HCT116 (cell line): ENCODE results near the gene TTLL10. TPM values are rescaled to one million over a fixed set of nuclear protein-coding genes. Genes with fewer than 3 reads are reported as not detected.

Experiments
- ATAC-seq: fragments of 200-7000 bp; cut with Tn5 transposase; 2 replicates; pipeline ENCODE4 v1.9.1; 2020; ENCODE audit warnings: mild to moderate bottlenecking, moderate library complexity
- BruUV-seq: library from RNA; stranded (reverse); fragments of 400-500 nt; replicated peaks from 2 replicates; lab custom pipeline; 2021; lab: Mats Ljungman, UMichigan
- CTCF ChIA-PET: fragments of 300-600 bp; sonication (Branson Sonifier 250); formaldehyde crosslinking; loops from one replicate; lab custom pipeline; 2021; ENCODE audit warnings: antibody characterized with exemption; lab: Charles Lee
- POLR2A ChIA-PET: fragments of 300-600, 350-600 bp; sonication (Branson Sonifier 250); formaldehyde crosslinking; loops from one replicate; lab custom pipeline; 2021; ENCODE audit warnings: antibody characterized with exemption; lab: Charles Lee
- RAD21 ChIA-PET, 2 experiments: fragments of 300-600 bp; sonication (Branson Sonifier 250); formaldehyde crosslinking; loops; one replicate each; lab custom pipeline; 2023; ENCODE audit warnings: low total read pairs in 2 of 2; ENCODE audit not compliant: uncharacterized antibody in 2 of 2, unreplicated experiment in 2 of 2, low non-redundant PET in 1 of 2; lab: Charles Lee
- DNase-seq: peaks from one replicate; pipeline ENCODE4 v3.0.0-alpha.2; 2010; ENCODE audit warnings: low read depth, low spot score
- H2AFZ ChIP-seq: fragments of 200-600 bp; shearing (Covaris generic), sonication (generic); 2 replicates; pipeline ENCODE4 v1.6.1; 2017; ENCODE audit warnings: low read depth, mixed run types, mixed read lengths, antibody characterized with exemption, low read length; ENCODE audit not compliant: poor library complexity, severe bottlenecking
- H3K27ac ChIP-seq: 2 replicates; pipeline ENCODE4 v1.5.1; 2012; ENCODE audit warnings: low read depth, low read length
- H3K27me3 ChIP-seq: fragments of 200-600 bp; sonication (generic); 2 replicates; pipeline ENCODE4 v1.6.1; 2016; ENCODE audit warnings: mixed run types, low read length, mixed read lengths; ENCODE audit not compliant: insufficient read depth
- H3K36me3 ChIP-seq, 2 experiments: fragments of 200-500 bp in 1 of 2; fragments of 200-600 bp in 1 of 2; sonication (Bioruptor generic) in 1 of 2; sonication (generic) in 1 of 2; 2 replicates each; pipeline versions ENCODE4 v1.5.1 to v1.6.1; 2014 to 2016; ENCODE audit warnings: low read length in 2 of 2, inconsistent platforms in 1 of 2, mixed read lengths in 1 of 2, mixed run types in 1 of 2; ENCODE audit not compliant: insufficient read depth in 2 of 2, control insufficient read depth in 1 of 2
- H3K4me1 ChIP-seq, 2 experiments: fragments of 200-600 bp in 1 of 2; sonication (generic) in 1 of 2; 2 replicates each; pipeline versions ENCODE4 v1.5.1 to v1.6.1; 2012 to 2017; ENCODE audit warnings: low read length in 2 of 2, inconsistent platforms in 1 of 2, mild to moderate bottlenecking in 1 of 2, mixed read lengths in 1 of 2, mixed run types in 1 of 2, moderate library complexity in 1 of 2; ENCODE audit not compliant: insufficient read depth in 2 of 2, control insufficient read depth in 1 of 2
- H3K4me2 ChIP-seq: fragments of 200-600 bp; sonication (generic); 2 replicates; pipeline ENCODE4 v1.6.1; 2017; ENCODE audit warnings: mixed run types, low read length, mixed read lengths
- H3K4me3 ChIP-seq, 2 experiments: fragments of 200-600 bp in 1 of 2; sonication (generic) in 1 of 2; replicated peaks in 1 of 2; 2 replicates each; pipeline ENCODE4 v1.5.1; 2011 to 2016; ENCODE audit warnings: low read length in 2 of 2, control low read depth in 1 of 2, low read depth in 1 of 2, mild to moderate bottlenecking in 1 of 2, mixed read lengths in 1 of 2, mixed run types in 1 of 2
- H3K79me2 ChIP-seq: fragments of 200-600 bp; sonication (generic); 2 replicates; pipeline ENCODE4 v1.6.1; 2017; ENCODE audit warnings: mild to moderate bottlenecking, mixed run types, low read length, moderate library complexity, mixed read lengths; ENCODE audit not compliant: insufficient read depth
- H3K9ac ChIP-seq: fragments of 200-600 bp; sonication (generic); 2 replicates; pipeline ENCODE4 v1.6.1; 2016; ENCODE audit warnings: low read length, mixed read lengths
- H3K9me2 ChIP-seq: fragments of 200-600 bp; sonication (generic), shearing (Covaris generic); 2 replicates; pipeline ENCODE4 v1.6.1; 2017; ENCODE audit warnings: mixed run types, mild to moderate bottlenecking, moderate library complexity; ENCODE audit not compliant: insufficient read depth
- H3K9me3 ChIP-seq, 2 experiments: fragments of 200-500 bp in 1 of 2; fragments of 200-600 bp in 1 of 2; sonication (Bioruptor generic) in 1 of 2; sonication (generic) in 1 of 2; 2 replicates each; pipeline ENCODE4 v1.6.1; 2014 to 2017; ENCODE audit warnings: low read length in 2 of 2, mixed read lengths in 2 of 2, inconsistent platforms in 1 of 2, low read depth in 1 of 2, mild to moderate bottlenecking in 1 of 2, mixed run types in 1 of 2, moderate library complexity in 1 of 2; ENCODE audit not compliant: control insufficient read depth in 1 of 2, insufficient read depth in 1 of 2
- H4K20me1 ChIP-seq: fragments of 200-600 bp; sonication (generic), shearing (Covaris generic); 2 replicates; pipeline ENCODE4 v1.6.1; 2017; ENCODE audit warnings: mixed run types, mild to moderate bottlenecking, moderate library complexity; ENCODE audit not compliant: insufficient read depth
- CTCF ChIP-seq, 3 experiments: fragments of 200-600 bp in 1 of 3; sonication (generic) in 1 of 3; IDR thresholded peaks in 2 of 3; conservative IDR thresholded peaks in 1 of 3; 2 replicates each; pipeline ENCODE4 v1.5.1; 2012 to 2017; ENCODE audit warnings: low read depth in 2 of 3, low read length in 2 of 3, antibody characterized with exemption in 1 of 3, borderline replicate concordance in 1 of 3, control low read depth in 1 of 3, mild to moderate bottlenecking in 1 of 3, mixed read lengths in 1 of 3, mixed run types in 1 of 3, moderate library complexity in 1 of 3; ENCODE audit not compliant: insufficient read depth in 1 of 3
- EZH2 ChIP-seq: fragments of 200-600 bp; sonication (generic); IDR thresholded peaks from 2 replicates; pipeline ENCODE4 v1.6.1; 2017; ENCODE audit warnings: antibody characterized with exemption, mixed run types
- FOSL1 ChIP-seq: IDR thresholded peaks from 2 replicates; pipeline ENCODE4 v1.6.1; 2012; ENCODE audit warnings: low read depth
- ZFX ChIP-seq: fragments of 450-650 bp; IDR thresholded peaks from 2 replicates; pipeline ENCODE4 v1.6.1; 2017
- intact Hi-C: fragments of 100-400 bp; cut with micrococcal nuclease; formaldehyde crosslinking; loops from 2 replicates; pipeline ENCODE4 v1.10.0; 2022
- total RNA-seq: library from RNA; stranded (reverse); gene quantifications from one replicate; pipeline ENCODE4 v1.2.1, GENCODE V29; 2021; ENCODE audit not compliant: unreplicated experiment
- TF ChIP-seq, protein P1 (sequence below): IDR thresholded peaks from 2 replicates; pipeline ENCODE4 v1.6.1; 2012; ENCODE audit warnings: low read depth

TTLL10 gene
- total RNA-seq, 1 experiment from 2014 or later = 0.10 TPM

- H4K20me1 ChIP-seq = no peaks in the 10 kb centered on the region
- POLR2A ChIA-PET = no interaction called here
- TF ChIP-seq CTCF (IDR thresholded peaks at IDR 0.05 in 2 of 3, conservative IDR thresholded peaks at IDR 0.05 in 1 of 3; ENCODE audit: borderline replicate concordance in 1 of 3, insufficient read depth in 1 of 3, low read depth in 2 of 3, low read length in 2 of 3) = no peak
- TF ChIP-seq ZFX = no peak
- TF ChIP-seq, protein P1, sequence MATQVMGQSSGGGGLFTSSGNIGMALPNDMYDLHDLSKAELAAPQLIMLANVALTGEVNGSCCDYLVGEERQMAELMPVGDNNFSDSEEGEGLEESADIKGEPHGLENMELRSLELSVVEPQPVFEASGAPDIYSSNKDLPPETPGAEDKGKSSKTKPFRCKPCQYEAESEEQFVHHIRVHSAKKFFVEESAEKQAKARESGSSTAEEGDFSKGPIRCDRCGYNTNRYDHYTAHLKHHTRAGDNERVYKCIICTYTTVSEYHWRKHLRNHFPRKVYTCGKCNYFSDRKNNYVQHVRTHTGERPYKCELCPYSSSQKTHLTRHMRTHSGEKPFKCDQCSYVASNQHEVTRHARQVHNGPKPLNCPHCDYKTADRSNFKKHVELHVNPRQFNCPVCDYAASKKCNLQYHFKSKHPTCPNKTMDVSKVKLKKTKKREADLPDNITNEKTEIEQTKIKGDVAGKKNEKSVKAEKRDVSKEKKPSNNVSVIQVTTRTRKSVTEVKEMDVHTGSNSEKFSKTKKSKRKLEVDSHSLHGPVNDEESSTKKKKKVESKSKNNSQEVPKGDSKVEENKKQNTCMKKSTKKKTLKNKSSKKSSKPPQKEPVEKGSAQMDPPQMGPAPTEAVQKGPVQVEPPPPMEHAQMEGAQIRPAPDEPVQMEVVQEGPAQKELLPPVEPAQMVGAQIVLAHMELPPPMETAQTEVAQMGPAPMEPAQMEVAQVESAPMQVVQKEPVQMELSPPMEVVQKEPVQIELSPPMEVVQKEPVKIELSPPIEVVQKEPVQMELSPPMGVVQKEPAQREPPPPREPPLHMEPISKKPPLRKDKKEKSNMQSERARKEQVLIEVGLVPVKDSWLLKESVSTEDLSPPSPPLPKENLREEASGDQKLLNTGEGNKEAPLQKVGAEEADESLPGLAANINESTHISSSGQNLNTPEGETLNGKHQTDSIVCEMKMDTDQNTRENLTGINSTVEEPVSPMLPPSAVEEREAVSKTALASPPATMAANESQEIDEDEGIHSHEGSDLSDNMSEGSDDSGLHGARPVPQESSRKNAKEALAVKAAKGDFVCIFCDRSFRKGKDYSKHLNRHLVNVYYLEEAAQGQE = no peak
- no peak for TF ChIP-seq FOSL1
- TF ChIP-seq EZH2 = no peak
- H3K4me2 ChIP-seq = no peak overlapping the region
- H3K4me1 ChIP-seq = peaks cover 15 to 32% of the 10 kb centered on the region in 2 experiments
- peaks cover 56% of the 10 kb centered on the region for H3K79me2 ChIP-seq
- H2AFZ ChIP-seq = no peak overlapping the region
- no TSS peak for BruUV-seq
- H3K9me2 ChIP-seq = no peaks in the 10 kb centered on the region
- no peaks in the 10 kb centered on the region for H3K27me3 ChIP-seq
- RAD21 ChIA-PET = no interaction called here
- H3K36me3 ChIP-seq = peaks cover 0 to 2% of the 10 kb centered on the region in 2 experiments; a peak in 2 of 4 replicates
- H3K4me3 ChIP-seq = no peak overlapping the region
- CTCF ChIA-PET = no interaction called here
- DNase-seq = no peak
- H3K27ac ChIP-seq = no peak overlapping the region
- H3K9ac ChIP-seq = no peak overlapping the region
- intact Hi-C loops = no loop called here
- H3K9me3 ChIP-seq = no peaks in the 10 kb centered on the region
- no peak for ATAC-seq
Measured at GRCh38 chr1:1166642-1167397, 6.9 kb upstream of the TTLL10 start.
